ENCODE data around the gene SEC62.

SEC62 gene

GRCh38 chr3:169953462-169954141 is 13.0 kb upstream of the SEC62 start:
- Mint-ChIP-seq H3K27me3 (no peaks in the 10 kb centered on the region), H3K9me3 (no peaks in the 10 kb centered on the region), H3K36me3 (ENCODE audit: low read depth) (no peaks in the 10 kb centered on the region), H3K27ac (peak overlapping the region; percentile 63), H3K4me1 (ENCODE audit: low read depth) (peaks cover 25% of the 10 kb centered on the region), H3K4me3 (peak overlapping the region; percentile 4)
- intact Hi-C loops (cut with micrococcal nuclease), result no loop called here

GRCh38 chr3:169954142-169954756 is 12.4 kb upstream of the SEC62 start:
- no peak overlapping the region for H3K4me3 Mint-ChIP-seq
- H3K9me3 Mint-ChIP-seq, result no peaks in the 10 kb centered on the region
- intact Hi-C loops (cut with micrococcal nuclease), result no loop called here
- no peaks in the 10 kb centered on the region for H3K36me3 Mint-ChIP-seq (ENCODE audit: low read depth)
- H3K27me3 Mint-ChIP-seq, result no peaks in the 10 kb centered on the region
- H3K27ac Mint-ChIP-seq, result peak overlapping the region; percentile 63
- H3K4me1 Mint-ChIP-seq (ENCODE audit: low read depth), result peaks cover 25% of the 10 kb centered on the region

- H3K4me3 Mint-ChIP-seq, result no peak overlapping the region
- H3K36me3 Mint-ChIP-seq (ENCODE audit: low read depth), result no peaks in the 10 kb centered on the region
- intact Hi-C loops (cut with micrococcal nuclease), result no loop called here
- H3K27ac Mint-ChIP-seq, result no peak overlapping the region
- no peaks in the 10 kb centered on the region for H3K9me3 Mint-ChIP-seq
- peaks cover 25% of the 10 kb centered on the region for H3K4me1 Mint-ChIP-seq (ENCODE audit: low read depth)
- no peaks in the 10 kb centered on the region for H3K27me3 Mint-ChIP-seq
Measured at GRCh38 chr3:169955406-169955805, 11.2 kb upstream of the SEC62 start.

GRCh38 chr3:169964176-169964575 is 2.4 kb upstream of the SEC62 start:
- Mint-ChIP-seq H3K4me1 (ENCODE audit: low read depth) (peaks cover 26% of the 10 kb centered on the region), H3K27ac (no peak overlapping the region), H3K27me3 (peaks cover 3% of the 10 kb centered on the region), H3K9me3 (no peaks in the 10 kb centered on the region), H3K4me3 (no peak overlapping the region), H3K36me3 (ENCODE audit: low read depth) (peaks cover 9% of the 10 kb centered on the region)
- intact Hi-C loops (cut with micrococcal nuclease), result loop anchor here (10.0 kb wide), 1 partner anchor 911 kb away; the partner anchor contains the start of gene RPL22L1

GRCh38 chr3:169965562-169966427 is 812 bp upstream of the SEC62 start:
- peaks cover 37% of the 10 kb centered on the region for H3K4me1 Mint-ChIP-seq (ENCODE audit: low read depth)
- H3K9me3 Mint-ChIP-seq, result no peaks in the 10 kb centered on the region
- peaks cover 3% of the 10 kb centered on the region for H3K27me3 Mint-ChIP-seq
- H3K27ac Mint-ChIP-seq, result peak overlapping the region; percentile 96
- intact Hi-C loops (cut with micrococcal nuclease), result loop anchor here (2.0 to 10.0 kb wide), 4 partner anchors 72 to 909 kb away; partner anchors contain the start of genes GPR160 and RPL22L1
- H3K4me3 Mint-ChIP-seq, result peak overlapping the region; percentile 92
- peaks cover 9% of the 10 kb centered on the region for H3K36me3 Mint-ChIP-seq (ENCODE audit: low read depth)

- peaks cover 3% of the 10 kb centered on the region for H3K27me3 Mint-ChIP-seq
- no peaks in the 10 kb centered on the region for H3K9me3 Mint-ChIP-seq
- H3K27ac Mint-ChIP-seq, result peak overlapping the region; percentile 96
- H3K4me1 Mint-ChIP-seq (ENCODE audit: low read depth), result peaks cover 51% of the 10 kb centered on the region
- intact Hi-C loops (cut with micrococcal nuclease), result loop anchor here (2.0 to 10.0 kb wide), 4 partner anchors 70 to 908 kb away; partner anchors contain the start of genes GPR160 and RPL22L1
- H3K4me3 Mint-ChIP-seq, result peak overlapping the region; percentile 92
- H3K36me3 Mint-ChIP-seq (ENCODE audit: low read depth), result peaks cover 9% of the 10 kb centered on the region
Measured at GRCh38 chr3:169966951-169967915, 626 bp downstream of the SEC62 start.

GRCh38 chr3:169968224-169968885 is 1.7 kb downstream of the SEC62 start:
- H3K4me1 Mint-ChIP-seq (ENCODE audit: low read depth), result peaks cover 54% of the 10 kb centered on the region
- no peak overlapping the region for H3K4me3 Mint-ChIP-seq
- H3K27me3 Mint-ChIP-seq, result peaks cover 3% of the 10 kb centered on the region
- H3K27ac Mint-ChIP-seq, result peak overlapping the region; percentile 96
- intact Hi-C loops (cut with micrococcal nuclease), result loop anchor here (5.0 to 10.0 kb wide), 3 partner anchors 69 to 906 kb away; partner anchors contain the start of genes GPR160 and RPL22L1
- H3K36me3 Mint-ChIP-seq (ENCODE audit: low read depth), result peaks cover 9% of the 10 kb centered on the region
- H3K9me3 Mint-ChIP-seq, result no peaks in the 10 kb centered on the region

- Mint-ChIP-seq H3K4me3 (no peak overlapping the region), H3K27ac (peak overlapping the region; percentile 18), H3K9me3 (no peaks in the 10 kb centered on the region), H3K36me3 (ENCODE audit: low read depth) (peaks cover 17% of the 10 kb centered on the region), H3K4me1 (ENCODE audit: low read depth) (peaks cover 54% of the 10 kb centered on the region), H3K27me3 (peaks cover 2% of the 10 kb centered on the region)
- intact Hi-C loops (cut with micrococcal nuclease), result loop anchor here (5.0 to 10.0 kb wide), 4 partner anchors 68 to 905 kb away; partner anchors contain the start of genes GPR160 and RPL22L1
Measured at GRCh38 chr3:169969174-169970095, 2.8 kb downstream of the SEC62 start.

- no peak overlapping the region for H3K27ac Mint-ChIP-seq
- no peak overlapping the region for H3K4me3 Mint-ChIP-seq
- no peaks in the 10 kb centered on the region for H3K9me3 Mint-ChIP-seq
- no peaks in the 10 kb centered on the region for H3K27me3 Mint-ChIP-seq
- intact Hi-C loops (cut with micrococcal nuclease), result loop anchor here (5.0 kb wide), 1 partner anchor 194 kb away; no protein-coding TSS in a partner anchor
- H3K4me1 Mint-ChIP-seq (ENCODE audit: low read depth), result peaks cover 53% of the 10 kb centered on the region
- peaks cover 25% of the 10 kb centered on the region for H3K36me3 Mint-ChIP-seq (ENCODE audit: low read depth)
Measured at GRCh38 chr3:169970847-169971246, 4.2 kb downstream of the SEC62 start.

- no peak overlapping the region for H3K27ac Mint-ChIP-seq
Measured at GRCh38 chr3:169971522-169971921, 4.9 kb downstream of the SEC62 start.

GRCh38 chr3:169980055-169980454 is 13.4 kb downstream of the SEC62 start:
- intact Hi-C loops (cut with micrococcal nuclease), result loop anchor here (10.0 kb wide), 2 partner anchors 115 to 195 kb away; no protein-coding TSS in a partner anchor
- H3K27me3 Mint-ChIP-seq, result no peaks in the 10 kb centered on the region
- H3K27ac Mint-ChIP-seq, result peak overlapping the region; percentile 24
- peaks cover 13% of the 10 kb centered on the region for H3K4me1 Mint-ChIP-seq (ENCODE audit: low read depth)
- H3K4me3 Mint-ChIP-seq, result no peak overlapping the region
- H3K36me3 Mint-ChIP-seq (ENCODE audit: low read depth), result peaks cover 76% of the 10 kb centered on the region
- H3K9me3 Mint-ChIP-seq, result no peaks in the 10 kb centered on the region

More at GRCh38 chr3:169971522-169971921, 4.9 kb downstream of the SEC62 start:
- H3K36me3 Mint-ChIP-seq (ENCODE audit: low read depth), result peaks cover 29% of the 10 kb centered on the region
- H3K4me3 Mint-ChIP-seq, result no peak overlapping the region
- H3K9me3 Mint-ChIP-seq, result no peaks in the 10 kb centered on the region
- H3K27me3 Mint-ChIP-seq, result no peaks in the 10 kb centered on the region
- intact Hi-C loops (cut with micrococcal nuclease), result loop anchor here (5.0 kb wide), 1 partner anchor 194 kb away; no protein-coding TSS in a partner anchor
- peaks cover 47% of the 10 kb centered on the region for H3K4me1 Mint-ChIP-seq (ENCODE audit: low read depth)

Data from dendritic cell treated with granulocyte-macrophage colony-stimulating factor and Interleukin-4, amounts not matched to agents 40 ng/mL and 50 ng/mL, for 4 days (primary cell).